AG04450 (cell line): ENCODE data around the gene SCRN2. TPM values are rescaled to one million over a fixed set of nuclear protein-coding genes. Genes with fewer than 3 reads are reported as not detected.
A peak's percentile ranks its signal among the peaks of the same experiment; 100 is the strongest.

Source experiments
- CTCF ChIA-PET: fragments of 300-600, 350-600 bp; formaldehyde crosslinking; extraction: SDS; loops from one replicate; lab custom pipeline; 2022; ENCODE audit warnings: antibody characterized with exemption, inconsistent platforms; lab: Charles Lee
- POLR2A ChIA-PET: fragments of 350-600 bp; formaldehyde crosslinking; extraction: SDS; loops from one replicate; lab custom pipeline; 2021; ENCODE audit warnings: antibody characterized with exemption, inconsistent platforms; lab: Yijun Ruan, JAX
- DNase-seq: peaks from one replicate; pipeline ENCODE4 v3.0.0-alpha.2; 2011; ENCODE audit warnings: low read depth, low spot score
- H3K27ac ChIP-seq: one replicate; pipeline ENCODE4 v1.5.1; 2012; ENCODE audit warnings: low read depth, low read length, control low read depth
- H3K27me3 ChIP-seq: one replicate; pipeline ENCODE4 v1.6.0; 2012; ENCODE audit warnings: low read length; ENCODE audit not compliant: control insufficient read depth, insufficient read depth
- H3K4me3 ChIP-seq: 2 replicates; pipeline ENCODE4 v1.5.1; 2011; ENCODE audit warnings: mild to moderate bottlenecking, low read depth, low read length, control low read depth
- H3K9me3 ChIP-seq: 2 replicates; pipeline ENCODE4 v1.5.1; 2012; ENCODE audit warnings: low read length; ENCODE audit not compliant: control insufficient read depth, insufficient read depth
- CTCF ChIP-seq: IDR thresholded peaks from 2 replicates; pipeline ENCODE4 v1.5.1; 2011; ENCODE audit warnings: low read depth, low read length, control low read depth, inconsistent platforms
- polyA plus RNA-seq: library from polyadenylated mRNA; depleted of rRNA; stranded (reverse); fragments of >200 nt; gene quantifications from 2 replicates; pipeline ENCODE4 v1.2.3, GENCODE V29; 2011

Gene SCRN2
- polyA plus RNA-seq, 1 experiment = 13.3 TPM

- Histone ChIP-seq H3K27me3 (peaks cover 56% of the 10 kb centered on the region), H3K27ac (no peak overlapping the region), H3K9me3 (peaks cover 9% of the 10 kb centered on the region; the same call in 1 of the 2 replicates), H3K4me3 (no peak overlapping the region)
- no peak for DNase-seq
- ChIA-PET CTCF (interaction anchor here (0.6 to 10.8 kb wide), 3 partner anchors 17 to 124 kb away, joined by 3 to 502 read pairs (median 9); partner anchors contain the start of genes CDK5RAP3 and SP2), POLR2A (no interaction called here)
- no peak for TF ChIP-seq CTCF
Observed at GRCh38 chr17:47846716-47847340, 5.8 kb upstream of the SCRN2 start.

DNA sequence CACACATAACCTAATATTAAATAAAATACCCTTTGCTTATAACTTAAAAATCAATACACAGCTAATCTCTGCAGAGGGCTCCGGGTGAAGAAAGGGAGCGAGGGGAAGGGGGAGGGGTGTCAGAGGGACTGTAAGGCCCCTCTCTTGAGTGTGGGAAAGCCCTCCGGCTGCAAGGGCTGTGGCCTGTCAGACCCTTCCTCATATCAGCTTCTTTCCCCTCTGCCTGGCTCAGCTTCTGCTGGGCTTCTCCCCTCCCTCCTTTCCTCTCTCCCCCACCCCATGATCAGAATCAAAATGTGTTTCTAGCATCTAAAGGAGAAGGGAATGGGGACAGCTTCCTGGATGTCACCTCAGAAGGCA lies 4.6 kb upstream of the SCRN2 start:
- no peak for TF ChIP-seq CTCF
- POLR2A ChIA-PET = no interaction called here
- no peak for DNase-seq
- H3K27ac ChIP-seq = no peak overlapping the region
- H3K4me3 ChIP-seq = no peak overlapping the region
- H3K9me3 ChIP-seq = peaks cover 9% of the 10 kb centered on the region; the same call in 1 of the 2 replicates
- H3K27me3 ChIP-seq = peaks cover 49% of the 10 kb centered on the region
- CTCF ChIA-PET = interaction anchor here (0.6 to 10.8 kb wide), 4 partner anchors 12 to 325 kb away, joined by 3 to 502 read pairs (median 3); partner anchors contain the start of gene SP2

GRCh38 chr17:47844814-47845715 lies 4.0 kb upstream of the SCRN2 start:
- H3K27me3 ChIP-seq = peaks cover 46% of the 10 kb centered on the region
- ChIA-PET CTCF (interaction anchor here (0.6 to 10.8 kb wide), 10 partner anchors 10 to 326 kb away, joined by 3 to 502 read pairs (median 3); partner anchors contain the start of gene SP2), POLR2A (no interaction called here)
- H3K27ac ChIP-seq = no peak overlapping the region
- DNase-seq = no peak
- H3K4me3 ChIP-seq = no peak overlapping the region
- peaks cover 9% of the 10 kb centered on the region; the same call in 1 of the 2 replicates for H3K9me3 ChIP-seq
- peak; percentile 58 for TF ChIP-seq CTCF

- CTCF ChIA-PET = interaction anchor here (0.6 to 10.8 kb wide), 8 partner anchors 10 to 44 kb away, joined by 3 to 502 read pairs (median 4); partner anchors contain the start of genes LRRC46, MRPL10 and SP2
- Histone ChIP-seq H3K27me3 (peaks cover 42% of the 10 kb centered on the region), H3K9me3 (peaks cover 9% of the 10 kb centered on the region; the same call in 1 of the 2 replicates), H3K27ac (no peak overlapping the region), H3K4me3 (no peak overlapping the region)
- POLR2A ChIA-PET = no interaction called here
- DNase-seq = no peak
- TF ChIP-seq CTCF = no peak
Observed at GRCh38 chr17:47844227-47844626, 3.2 kb upstream of the SCRN2 start.
